HG02885 (cell line): Measurements from ENCODE around the gene TUFT1.
"Not testable (repeated sequence)": the region's sequence is repeated elsewhere in the genome, so short reads cannot be mapped to it uniquely, and the experiment has no call there.

Source experiments
- ATAC-seq: cut with Tn5 transposase; IDR thresholded peaks from one replicate; pipeline ENCODE4 v1.9.1; 2021; ENCODE audit warnings: mild to moderate bottlenecking; ENCODE audit not compliant: unreplicated experiment, poor library complexity

TUFT1 gene

GRCh38 chr1:151577173-151577572 lies 37.1 kb downstream of the TUFT1 start:
- no peak for ATAC-seq

DNA sequence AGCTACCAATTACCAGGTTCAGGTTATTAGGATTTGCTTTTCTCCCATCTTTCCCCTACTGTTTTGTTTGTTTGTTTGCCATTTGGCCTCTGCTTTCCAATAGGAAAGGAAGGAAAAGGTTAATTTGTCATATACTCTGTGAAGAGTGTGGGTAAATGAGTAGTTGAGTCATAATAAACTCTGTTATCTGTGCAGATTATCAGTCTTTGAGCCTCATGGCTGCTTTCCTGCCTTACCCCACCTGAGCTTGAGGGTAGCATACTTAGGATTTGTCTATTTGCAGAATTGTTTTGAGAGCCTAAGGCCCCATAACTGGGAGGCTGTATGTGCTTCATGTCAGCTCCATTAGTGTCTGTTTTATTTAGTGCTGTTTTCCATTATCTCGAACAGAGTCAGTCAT lies 38.8 kb downstream of the TUFT1 start:
- ATAC-seq = no peak

GRCh38 chr1:151579436-151580225 lies 39.5 kb downstream of the TUFT1 start:
- ATAC-seq = no peak

GRCh38 chr1:151581451-151581850 lies 41.3 kb downstream of the TUFT1 start:
- no peak for ATAC-seq

- ATAC-seq = no peak
Measured at GRCh38 chr1:151581921-151582320, 41.8 kb downstream of the TUFT1 start.

- ATAC-seq = no peak
Measured at GRCh38 chr1:151583796-151584195, 43.7 kb downstream of the TUFT1 start.

DNA sequence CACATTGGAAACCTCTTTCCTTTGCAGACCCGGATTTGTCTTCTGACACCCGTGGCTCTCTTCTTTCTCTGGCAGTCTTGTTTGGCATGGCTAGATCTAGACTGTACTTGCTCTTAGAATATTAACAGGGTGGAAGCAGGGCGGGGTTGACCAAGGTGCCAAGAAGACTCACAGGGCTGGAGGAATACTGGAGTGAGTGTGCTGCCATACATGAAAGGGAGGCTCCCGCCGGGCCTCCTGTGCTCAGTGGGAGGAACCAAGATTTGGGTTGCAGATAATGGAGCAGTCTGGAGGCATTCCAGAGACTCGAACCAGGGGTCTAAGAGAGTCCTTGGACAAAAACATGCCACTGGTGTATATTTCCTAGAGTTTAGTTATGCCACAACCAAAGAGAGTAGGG lies 44.2 kb downstream of the TUFT1 start:
- no peak for ATAC-seq

DNA sequence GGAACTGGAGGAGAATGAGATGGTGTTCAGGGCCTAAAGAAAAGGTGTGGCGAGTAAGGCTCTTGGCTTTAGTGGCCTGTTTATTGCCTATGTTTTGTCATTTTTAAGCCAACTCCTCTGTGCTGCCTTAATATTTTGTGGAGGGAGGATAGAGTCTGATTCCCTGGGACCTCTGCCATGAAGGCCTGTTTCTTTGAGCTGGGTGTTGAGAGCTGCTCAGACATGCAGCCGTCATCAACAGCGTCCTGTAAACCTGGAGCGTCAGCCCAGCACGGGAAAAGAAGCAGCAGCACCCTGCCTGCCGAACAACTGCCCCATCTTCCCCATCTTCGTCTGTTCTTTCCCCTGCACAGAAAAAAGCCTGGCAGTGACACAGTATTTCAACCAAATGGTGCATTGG lies 44.7 kb downstream of the TUFT1 start:
- ATAC-seq = no peak

- ATAC-seq = no peak
Measured at GRCh38 chr1:151585622-151586021, 45.5 kb downstream of the TUFT1 start.

GRCh38 chr1:151590961-151591360 lies 50.9 kb downstream of the TUFT1 start:
- ATAC-seq = no peak

GRCh38 chr1:151593730-151594129 lies 53.6 kb downstream of the TUFT1 start:
- no peak for ATAC-seq

- ATAC-seq = peak; percentile 56
Measured at GRCh38 chr1:151594143-151594625, 54.1 kb downstream of the TUFT1 start.

- no peak for ATAC-seq
Measured at GRCh38 chr1:151596166-151596953, 56.3 kb downstream of the TUFT1 start.

DNA sequence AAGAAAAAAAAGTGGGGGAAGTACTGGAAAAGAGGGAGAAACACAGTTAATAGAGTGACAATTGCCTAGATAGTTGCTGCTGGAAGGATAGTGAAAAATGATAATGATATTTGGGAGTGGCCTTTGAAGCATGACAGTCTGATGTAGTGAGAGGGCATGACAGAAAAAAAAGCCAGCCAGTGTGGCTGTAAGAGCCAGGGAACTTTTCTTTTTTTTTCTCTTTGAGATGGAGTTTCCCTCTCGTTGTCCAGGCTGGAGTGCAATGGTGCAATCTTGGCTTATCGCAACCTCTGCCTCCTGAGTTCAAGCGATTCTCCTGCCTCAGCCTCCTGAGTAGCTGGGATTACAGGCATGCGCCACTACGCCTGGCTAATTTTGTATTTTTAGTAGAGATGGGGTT lies 62.4 kb downstream of the TUFT1 start:
- not testable (repeated sequence) for ATAC-seq

DNA sequence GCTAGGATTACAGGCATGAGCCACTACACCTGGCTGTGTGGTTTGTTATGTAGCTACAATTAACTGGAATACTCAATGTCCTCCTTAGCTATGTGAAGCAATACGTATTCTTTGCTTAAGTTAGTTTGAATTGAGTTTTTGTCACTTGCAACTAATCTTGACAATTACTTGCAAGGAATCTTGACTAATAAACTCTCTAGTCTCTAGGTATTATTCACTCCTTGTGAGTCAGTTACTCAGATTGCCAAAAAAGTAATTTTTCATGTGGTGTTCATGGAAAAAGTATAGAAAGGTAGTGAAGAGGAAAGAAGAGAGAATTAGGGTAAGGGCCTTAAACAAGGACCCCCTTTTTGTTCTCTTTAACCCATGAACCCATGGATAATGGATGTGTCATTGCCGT lies 64.2 kb downstream of the TUFT1 start:
- no peak for ATAC-seq

- ATAC-seq = no peak
Measured at GRCh38 chr1:151606384-151606783, 66.3 kb downstream of the TUFT1 start.

- ATAC-seq = no peak
Measured at GRCh38 chr1:151606857-151607256, 66.7 kb downstream of the TUFT1 start.

DNA sequence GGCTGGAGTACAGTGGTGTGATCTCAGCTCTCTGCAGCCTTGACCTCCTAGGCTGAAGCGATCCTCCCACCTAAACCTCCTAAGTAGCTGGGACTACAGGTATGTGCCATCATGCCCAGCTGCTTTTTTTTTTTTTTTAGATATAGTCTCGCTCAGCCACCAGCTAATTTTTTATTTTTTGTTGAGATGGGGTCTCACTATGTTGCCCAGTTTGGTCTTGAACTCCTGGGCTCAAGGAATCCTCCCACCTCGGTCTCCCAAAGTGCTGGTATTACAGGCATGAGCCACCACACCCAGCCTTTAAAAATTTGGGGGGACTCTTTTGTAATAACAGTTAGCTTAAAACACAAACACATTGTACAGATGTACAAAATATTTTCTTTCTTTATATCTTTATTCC lies 70.0 kb downstream of the TUFT1 start:
- no peak for ATAC-seq

GRCh38 chr1:151611288-151611790 lies 71.2 kb downstream of the TUFT1 start:
- ATAC-seq = no peak

DNA sequence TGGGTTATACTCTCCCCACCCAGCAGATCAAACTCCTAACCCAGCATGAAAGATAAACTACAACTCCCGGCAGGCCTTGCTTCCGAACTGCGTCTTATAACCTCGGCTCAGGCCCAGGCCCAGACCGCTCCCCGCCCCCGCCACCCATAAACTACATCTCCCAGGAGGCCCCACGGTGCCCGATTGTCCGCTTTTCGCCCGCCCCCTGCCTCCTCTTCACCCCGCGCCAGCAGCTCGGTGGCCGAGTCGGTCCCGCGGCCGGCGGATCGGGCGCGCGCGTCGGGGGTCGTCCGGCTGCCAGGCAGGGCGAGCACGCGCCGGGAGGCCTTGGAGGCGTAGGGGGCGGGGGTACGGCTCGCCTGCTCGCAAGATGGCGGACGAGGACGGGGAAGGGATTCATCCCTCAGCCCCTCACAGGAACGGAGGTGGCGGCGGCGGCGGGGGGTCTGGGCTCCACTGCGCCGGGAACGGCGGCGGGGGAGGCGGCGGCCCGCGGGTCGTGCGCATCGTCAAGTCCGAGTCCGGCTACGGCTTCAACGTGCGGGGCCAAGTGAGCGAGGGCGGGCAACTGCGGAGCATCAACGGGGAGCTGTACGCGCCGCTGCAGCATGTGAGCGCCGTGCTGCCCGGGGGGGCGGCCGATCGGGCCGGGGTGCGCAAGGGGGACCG lies 71.9 kb downstream of the TUFT1 start, which contains the start of gene SNX27:
SNX27 (plus strand) TSS at position 219 of the 669 bp plus-strand sequence; CDS start at position 371, 152 bp downstream.
- peak; percentile 94 for ATAC-seq
